HG03520 (cell line): ENCODE data around the gene CAPZB.
A peak's percentile ranks its signal among the peaks of the same experiment; 100 is the strongest.
"Not testable (repeated sequence)": the region's sequence is repeated elsewhere in the genome, so short reads cannot be mapped to it uniquely, and the experiment has no call there.

Experiments
- ATAC-seq: cut with Tn5 transposase; IDR thresholded peaks from one replicate; pipeline ENCODE4 v1.9.1; 2021; ENCODE audit warnings: mild to moderate bottlenecking, moderate library complexity; ENCODE audit not compliant: unreplicated experiment

CAPZB gene

GRCh38 chr1:19499887-19500286 lies 14.5 kb upstream of the CAPZB start:
- ATAC-seq: not testable (repeated sequence)

DNA sequence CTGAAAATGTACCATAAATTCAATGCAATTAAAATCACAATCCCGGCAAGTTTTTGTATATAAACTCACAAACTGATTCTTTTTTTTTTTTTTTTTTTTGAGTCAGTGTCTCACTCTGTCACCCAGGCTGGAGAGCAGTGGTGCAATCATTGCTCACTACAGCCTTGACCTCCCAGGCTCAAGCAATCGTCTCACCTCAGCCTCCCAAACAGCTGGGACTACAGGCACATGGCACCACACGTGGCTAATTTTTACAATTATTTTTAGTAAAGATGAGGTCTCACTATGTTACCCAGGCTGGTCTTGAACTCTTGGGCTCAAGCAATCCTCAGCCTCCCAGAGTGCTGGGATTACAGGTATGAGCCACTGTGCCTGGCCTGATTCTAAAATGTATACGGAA lies 12.1 kb upstream of the CAPZB start:
- ATAC-seq: not testable (repeated sequence)

- no peak for ATAC-seq
Measured at GRCh38 chr1:19496527-19496874, 11.2 kb upstream of the CAPZB start.

DNA sequence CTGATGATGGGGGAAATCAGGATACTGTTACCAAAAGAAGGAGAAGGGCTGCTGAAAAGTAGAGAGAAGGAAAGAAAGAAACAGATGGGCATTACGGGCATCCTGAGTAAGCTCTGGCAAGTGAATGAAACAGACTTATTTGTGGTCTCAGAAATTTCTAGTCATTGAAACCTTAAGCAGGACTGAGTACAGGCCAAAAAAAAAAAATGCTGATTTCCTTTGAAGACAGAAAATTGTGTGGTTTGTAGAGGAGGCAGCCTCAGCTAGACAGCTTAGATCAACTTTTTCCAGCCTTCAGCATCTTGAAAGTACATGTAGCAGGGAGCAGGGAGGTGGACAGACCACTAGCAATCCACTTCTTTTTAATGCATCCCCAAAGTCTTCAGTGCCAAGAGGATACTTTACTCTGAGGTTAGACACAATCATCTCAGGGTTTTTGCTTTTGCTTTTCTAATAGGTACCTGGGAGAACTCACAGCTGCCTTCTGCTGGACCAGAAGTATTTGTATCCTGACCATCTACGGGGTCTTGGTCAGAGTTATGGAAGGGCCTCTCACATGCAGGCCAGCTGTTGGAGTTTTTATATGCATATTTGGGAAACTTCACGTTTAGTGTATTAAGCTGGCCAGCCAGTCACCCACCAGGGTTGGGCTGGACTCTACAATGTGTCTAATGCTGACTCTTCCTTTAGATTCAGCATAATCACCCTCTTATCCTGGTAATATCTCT lies 10.6 kb upstream of the CAPZB start:
- ATAC-seq: no peak

GRCh38 chr1:19495000-19495656 lies 9.8 kb upstream of the CAPZB start:
- ATAC-seq: no peak

DNA sequence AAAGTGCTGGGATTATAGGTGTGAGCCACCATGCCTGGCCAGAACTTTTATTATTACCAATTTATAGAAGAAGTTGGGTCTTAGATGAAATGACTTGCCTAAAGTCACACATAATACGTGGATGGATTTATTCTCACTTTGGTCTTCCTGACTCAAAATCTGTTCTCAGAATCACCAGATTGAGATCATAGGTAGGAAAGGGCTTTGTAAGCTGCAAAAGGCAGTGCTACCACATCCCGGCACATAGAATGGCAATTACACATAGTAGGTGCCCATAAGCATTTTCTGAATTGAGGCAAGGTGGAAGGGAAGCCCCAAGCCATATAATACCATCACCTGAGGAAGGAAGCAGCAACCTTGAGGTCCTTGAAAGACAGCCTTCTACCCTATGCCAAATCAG lies 8.2 kb upstream of the CAPZB start:
- ATAC-seq: no peak

- no peak for ATAC-seq
Measured at GRCh38 chr1:19489996-19490395, 4.7 kb upstream of the CAPZB start.

DNA sequence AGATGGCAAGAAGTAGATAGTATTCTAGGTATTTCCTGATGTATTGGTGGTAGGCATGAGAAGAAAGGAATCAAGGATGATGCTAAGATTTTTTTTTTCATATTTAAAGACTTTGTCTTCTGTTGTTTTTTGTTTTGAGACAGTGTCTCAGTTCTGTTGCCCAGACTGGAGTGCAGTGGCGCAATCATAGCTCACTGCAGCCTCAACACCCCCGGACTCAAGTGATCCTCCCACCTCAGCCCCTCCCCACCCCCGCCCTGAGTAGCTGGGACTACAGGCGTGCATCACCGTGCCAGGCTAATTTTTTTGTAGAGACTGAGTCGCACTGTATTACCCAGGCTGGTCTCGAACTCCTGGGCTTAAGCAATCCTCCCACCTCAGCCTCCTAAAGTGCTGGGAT lies 2.8 kb upstream of the CAPZB start:
- ATAC-seq: no peak

GRCh38 chr1:19484798-19485361 lies 459 bp downstream of the CAPZB start:
- ATAC-seq: peak; percentile 5

- ATAC-seq: no peak
Measured at GRCh38 chr1:19484338-19484797, 971 bp downstream of the CAPZB start.

DNA sequence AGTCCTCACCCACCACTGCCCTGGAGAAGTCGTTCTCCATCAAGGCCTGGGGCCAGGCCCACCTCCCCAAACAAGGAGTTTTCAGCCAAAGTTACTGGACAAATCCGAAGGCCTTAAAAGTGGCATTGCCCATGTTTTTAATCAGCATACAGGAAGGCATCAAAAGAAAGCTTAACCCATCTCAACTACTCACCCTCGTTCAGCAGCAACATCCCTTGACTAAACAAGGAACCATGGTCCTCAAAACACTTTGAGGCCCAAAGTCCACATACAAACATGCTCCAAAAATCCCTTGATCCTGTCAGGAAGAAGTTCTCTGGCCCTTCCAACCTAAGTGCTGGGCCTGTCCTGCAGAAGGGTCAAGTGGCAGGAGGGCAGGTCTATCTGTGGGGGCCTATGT lies 1.6 kb downstream of the CAPZB start:
- no peak for ATAC-seq

GRCh38 chr1:19483261-19483660 lies 2.1 kb downstream of the CAPZB start:
- no peak for ATAC-seq

DNA sequence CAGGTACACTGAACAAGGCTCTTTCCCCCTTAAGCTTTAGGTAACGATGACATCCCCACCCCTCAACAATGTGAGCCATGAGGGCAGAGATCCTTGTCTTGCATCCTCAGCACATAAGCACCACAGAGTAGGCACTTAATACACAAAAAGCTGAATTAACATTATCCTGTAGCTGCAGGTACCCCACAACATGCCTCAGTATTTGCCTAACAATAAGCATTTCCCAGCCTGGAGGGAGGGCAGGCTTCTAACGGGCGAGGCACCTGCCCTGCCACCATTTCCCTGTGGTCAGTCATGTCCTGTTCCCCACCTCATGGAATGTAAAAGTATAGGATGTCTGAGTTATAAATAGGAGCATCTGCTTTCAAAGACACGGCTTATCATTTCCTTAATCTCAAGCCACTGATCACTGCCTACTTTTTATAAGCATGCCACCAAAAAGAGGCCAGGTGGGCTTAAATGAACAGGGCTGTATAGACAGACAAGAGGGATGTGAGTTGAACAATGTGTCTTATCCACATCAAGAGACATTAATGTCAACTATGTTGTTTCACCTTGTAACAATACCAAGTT lies 3.4 kb downstream of the CAPZB start:
- ATAC-seq: no peak

- no peak for ATAC-seq
Measured at GRCh38 chr1:19480282-19480681, 5.1 kb downstream of the CAPZB start.

DNA sequence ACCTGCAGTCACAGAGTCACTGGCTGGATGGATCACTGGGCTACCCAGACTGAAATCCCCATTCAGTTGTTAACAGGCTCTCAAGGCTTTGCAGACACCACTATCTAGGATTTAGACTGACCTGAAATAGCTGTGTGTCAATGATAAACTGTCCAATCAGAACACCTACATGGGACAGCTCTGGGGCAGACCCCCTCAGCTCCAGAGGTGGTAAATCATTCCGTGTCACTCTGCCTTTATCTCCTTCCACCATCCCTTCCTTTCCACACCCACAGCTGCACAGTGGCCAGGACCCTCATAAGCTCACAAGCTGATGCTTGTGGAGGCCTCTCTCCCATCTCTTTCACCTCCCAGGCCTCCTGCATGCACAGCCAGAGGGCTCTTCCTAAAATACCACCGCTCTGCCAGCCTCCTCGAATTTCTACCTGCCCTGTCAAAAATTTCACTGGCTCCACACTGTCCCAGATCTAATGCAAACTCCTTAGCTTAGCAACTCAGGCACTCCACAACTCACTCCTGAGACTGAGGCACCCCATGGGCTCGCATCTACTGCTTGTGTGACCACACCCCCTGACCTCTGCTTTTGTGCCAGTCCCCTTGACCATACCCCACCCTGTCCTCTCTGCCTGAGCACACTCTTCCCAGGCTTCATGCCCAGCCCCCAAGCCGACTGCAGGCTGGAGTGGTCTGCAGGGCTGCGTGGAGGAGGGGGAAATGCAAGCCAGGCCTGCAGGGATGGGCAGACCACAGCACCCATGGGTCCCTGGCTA lies 5.8 kb downstream of the CAPZB start:
- ATAC-seq: no peak

- no peak for ATAC-seq
Measured at GRCh38 chr1:19478322-19478721, 7.0 kb downstream of the CAPZB start.

- ATAC-seq: peak; percentile 42
Measured at GRCh38 chr1:19477284-19478249, 7.8 kb downstream of the CAPZB start.

- peak; percentile 37 for ATAC-seq
Measured at GRCh38 chr1:19476450-19477190, 8.7 kb downstream of the CAPZB start.

DNA sequence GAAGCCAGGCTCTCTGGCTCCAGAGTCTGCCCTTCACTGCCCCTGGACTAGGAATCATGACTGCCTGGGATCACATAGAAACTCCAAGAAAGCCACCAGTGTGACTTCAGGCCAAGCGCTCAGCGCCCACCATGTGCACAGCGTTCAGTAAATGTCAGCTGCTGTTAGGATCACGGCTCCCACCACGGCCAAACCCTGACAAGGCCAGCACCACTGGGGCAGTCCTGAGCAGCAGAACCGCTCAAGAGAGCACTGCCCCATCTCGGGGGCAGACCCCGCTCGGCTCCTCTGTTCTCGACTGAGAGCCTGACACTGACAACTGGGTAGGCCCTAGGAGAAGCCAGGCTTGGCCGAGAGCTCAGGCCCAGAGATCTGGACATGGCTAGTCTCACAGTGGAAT lies 10.0 kb downstream of the CAPZB start:
- ATAC-seq: no peak
